ENCODE measurements around the gene SLC43A2.
"Not testable (repeated sequence)": the region's sequence is repeated elsewhere in the genome, so short reads cannot be mapped to it uniquely, and the experiment has no call there.

The SLC43A2 gene

DNA sequence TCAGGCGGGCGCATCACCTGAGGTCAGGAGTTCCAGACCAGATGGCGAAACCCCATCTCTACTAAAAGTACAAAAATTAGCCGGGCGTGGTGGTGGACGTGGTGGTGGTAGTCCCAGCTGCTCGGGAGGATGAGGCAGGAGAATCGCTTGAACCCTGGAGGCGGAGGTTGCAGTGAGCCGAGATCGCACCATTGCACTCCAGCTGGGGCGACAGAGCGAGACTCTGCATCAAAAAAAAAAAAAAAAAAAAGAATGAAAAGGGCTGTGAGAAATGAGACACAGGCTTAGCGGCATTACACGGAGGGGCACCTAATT lies 65.2 kb downstream of the SLC43A2 start:
- peaks cover 54% of the 10 kb centered on the region for H3K4me1 Mint-ChIP-seq

DNA sequence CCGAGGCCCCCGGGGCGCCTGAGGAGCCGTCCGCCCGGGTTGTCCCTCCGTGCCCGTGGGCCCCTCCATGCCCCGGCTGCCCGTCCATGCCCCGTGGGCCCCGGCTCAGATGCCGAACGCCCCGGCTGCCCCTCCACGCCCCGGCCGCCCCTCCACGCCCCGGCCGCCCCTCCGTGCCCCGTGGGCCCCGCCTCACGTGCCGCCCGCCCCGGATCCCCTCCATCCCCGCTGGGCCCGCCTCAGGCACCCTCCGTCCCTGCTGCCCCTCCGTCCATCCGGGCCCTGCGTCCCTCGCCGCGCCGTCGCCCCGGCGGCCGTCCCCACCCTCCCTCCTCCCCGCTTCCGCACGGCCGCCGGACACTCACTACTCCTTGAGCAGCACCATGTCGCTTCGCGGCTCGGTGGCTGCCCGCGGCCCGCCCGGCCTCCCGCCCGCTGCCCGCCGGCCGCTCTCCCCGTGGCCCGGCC lies 66.4 kb downstream of the SLC43A2 start:
- H3K9me3 Mint-ChIP-seq, result peaks cover 1% of the 10 kb centered on the region
- H3K4me1 Mint-ChIP-seq, result peaks cover 46% of the 10 kb centered on the region
- peak; percentile 62 for DNase-seq
- H3K27me3 Mint-ChIP-seq, result peaks cover 15% of the 10 kb centered on the region
- no peaks in the 10 kb centered on the region for H3K36me3 Mint-ChIP-seq
- H3K27ac Mint-ChIP-seq, result no peak overlapping the region
- H3K4me3 Mint-ChIP-seq, result peak overlapping the region; percentile 82
- CTCF ChIA-PET, result interaction anchor here (1.0 kb wide), 1 partner anchor 68 kb away, joined by 3 read pairs; no protein-coding TSS in a partner anchor

More for the DNA sequence above, 65.2 kb downstream of the SLC43A2 start:
- peak overlapping the region; percentile 55 for H3K4me3 Mint-ChIP-seq
- H3K9me3 Mint-ChIP-seq, H3K36me3 Mint-ChIP-seq, CTCF ChIA-PET, DNase-seq: not testable (repeated sequence)
- H3K27ac Mint-ChIP-seq, result peak overlapping the region; percentile 29
- peaks cover 15% of the 10 kb centered on the region for H3K27me3 Mint-ChIP-seq

DNA sequence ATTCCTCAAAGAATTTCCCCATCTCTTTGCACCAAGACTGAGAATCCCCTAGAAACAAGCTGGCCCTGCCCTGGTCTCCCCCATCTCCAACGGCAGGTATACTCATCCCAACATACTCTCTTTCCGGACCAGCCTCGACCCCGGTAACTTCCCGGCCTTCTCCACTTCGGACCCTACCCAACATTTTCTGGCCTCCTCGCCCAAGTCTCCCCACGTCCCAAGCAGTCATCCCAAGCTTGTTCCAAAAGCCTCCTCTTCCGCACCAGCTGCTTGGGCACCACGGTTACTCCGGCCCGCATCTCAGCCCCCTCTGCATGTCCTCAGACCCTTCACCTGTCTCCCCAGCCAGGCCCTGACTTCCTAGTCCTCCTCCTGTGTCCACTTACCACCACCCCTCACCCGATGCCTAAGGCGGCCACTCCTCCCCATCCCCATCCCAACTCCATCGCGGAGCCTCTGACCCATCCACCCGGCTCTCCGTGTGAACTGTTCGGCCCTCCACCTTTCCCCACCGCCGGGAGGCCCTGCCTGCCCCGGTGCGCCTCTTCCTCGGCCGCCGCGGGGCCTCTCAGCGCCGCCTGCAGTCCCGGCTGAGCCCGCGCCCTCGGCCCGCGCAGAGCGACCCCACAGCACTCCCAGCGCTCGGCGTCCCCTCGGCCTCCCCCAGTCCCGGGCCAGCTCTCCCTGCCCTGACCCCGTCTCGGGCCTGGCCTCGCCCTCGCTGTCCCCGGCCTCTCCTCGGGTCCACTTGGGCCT lies 67.0 kb downstream of the SLC43A2 start:
- peaks cover 1% of the 10 kb centered on the region for H3K9me3 Mint-ChIP-seq
- DNase-seq, result peak; percentile 51
- peak overlapping the region; percentile 82 for H3K4me3 Mint-ChIP-seq
- peak overlapping the region; percentile 80 for H3K27ac Mint-ChIP-seq
- H3K36me3 Mint-ChIP-seq, result no peaks in the 10 kb centered on the region
- CTCF ChIA-PET, result interaction anchor here (0.9 to 1.1 kb wide), 3 partner anchors 33 to 55 kb away, joined by 3 read pairs; no protein-coding TSS in a partner anchor
- peaks cover 46% of the 10 kb centered on the region for H3K4me1 Mint-ChIP-seq
- H3K27me3 Mint-ChIP-seq, result peaks cover 15% of the 10 kb centered on the region

DNA sequence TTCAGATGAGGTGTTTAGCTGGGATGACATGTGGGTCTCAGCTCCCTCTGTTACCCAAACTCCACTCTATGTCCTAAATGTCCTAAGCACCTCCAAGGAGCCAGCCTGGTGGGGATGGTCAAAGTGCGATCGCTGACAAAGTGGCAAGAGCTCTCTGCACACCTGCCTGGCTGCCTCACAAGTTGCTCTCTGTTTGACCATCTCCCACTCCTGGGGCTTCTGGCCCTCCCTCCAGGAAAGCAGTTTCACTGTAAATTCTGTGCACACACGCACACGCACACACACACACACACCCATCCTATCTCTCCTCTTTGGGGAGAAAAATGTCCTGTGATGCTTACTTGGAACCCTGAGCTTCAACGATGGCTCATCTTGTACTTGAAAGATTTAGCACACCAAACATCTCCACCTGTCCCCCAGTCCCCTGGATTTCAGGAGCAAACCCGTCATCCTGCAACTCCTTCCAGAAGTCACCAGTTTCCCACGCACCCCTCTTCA lies 67.7 kb downstream of the SLC43A2 start:
- CTCF ChIA-PET, result interaction anchor here (0.9 to 1.1 kb wide), 3 partner anchors 32 to 56 kb away, joined by 3 read pairs; no protein-coding TSS in a partner anchor
- H3K27me3 Mint-ChIP-seq, result peaks cover 15% of the 10 kb centered on the region
- peaks cover 1% of the 10 kb centered on the region for H3K9me3 Mint-ChIP-seq
- H3K4me1 Mint-ChIP-seq, result peaks cover 48% of the 10 kb centered on the region
- H3K27ac Mint-ChIP-seq, result no peak overlapping the region
- DNase-seq, result no peak
- peaks cover 4% of the 10 kb centered on the region for H3K36me3 Mint-ChIP-seq
- H3K4me3 Mint-ChIP-seq, result peak overlapping the region; percentile 82

DNA sequence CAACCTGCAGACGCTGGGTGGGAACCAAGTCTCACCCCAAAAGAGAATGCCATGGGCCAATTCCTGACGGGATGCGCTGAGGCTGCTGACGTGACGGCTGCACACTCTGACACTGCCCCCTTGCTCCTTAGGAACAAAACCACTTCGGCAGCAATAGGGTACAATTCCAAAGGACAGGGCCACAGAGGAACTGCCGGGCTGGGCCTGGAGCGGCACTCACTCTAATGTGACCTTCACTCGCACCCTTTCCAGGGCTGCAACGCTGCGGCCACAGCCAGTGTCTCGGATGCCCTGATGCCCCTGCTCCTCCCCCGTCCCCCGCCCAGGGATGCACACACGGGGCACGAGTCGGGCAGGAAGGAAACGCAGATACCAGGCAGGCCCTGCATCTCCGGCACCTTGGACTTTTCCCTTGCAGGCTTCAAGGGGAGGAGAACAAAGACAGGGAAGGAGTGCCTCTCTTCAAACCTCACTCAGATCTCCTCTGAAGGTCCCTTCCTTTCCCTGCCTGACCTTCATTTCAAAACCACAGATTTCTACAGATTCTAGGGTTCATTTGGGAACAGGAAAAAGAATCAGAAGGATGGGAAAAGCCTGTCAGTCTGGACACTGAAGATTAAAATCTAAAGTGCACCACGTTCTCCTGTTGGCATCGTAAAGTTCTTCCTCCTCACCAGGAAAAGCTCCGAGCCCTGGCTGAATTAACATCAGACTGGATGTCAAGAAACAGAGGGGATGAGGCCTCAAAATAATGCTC lies 68.4 kb downstream of the SLC43A2 start:
- Mint-ChIP-seq H3K4me1 (peaks cover 47% of the 10 kb centered on the region), H3K27me3 (peaks cover 15% of the 10 kb centered on the region)
- CTCF ChIA-PET, result interaction anchor here (0.9 to 1.1 kb wide), 3 partner anchors 32 to 57 kb away, joined by 3 read pairs; no protein-coding TSS in a partner anchor

DNA sequence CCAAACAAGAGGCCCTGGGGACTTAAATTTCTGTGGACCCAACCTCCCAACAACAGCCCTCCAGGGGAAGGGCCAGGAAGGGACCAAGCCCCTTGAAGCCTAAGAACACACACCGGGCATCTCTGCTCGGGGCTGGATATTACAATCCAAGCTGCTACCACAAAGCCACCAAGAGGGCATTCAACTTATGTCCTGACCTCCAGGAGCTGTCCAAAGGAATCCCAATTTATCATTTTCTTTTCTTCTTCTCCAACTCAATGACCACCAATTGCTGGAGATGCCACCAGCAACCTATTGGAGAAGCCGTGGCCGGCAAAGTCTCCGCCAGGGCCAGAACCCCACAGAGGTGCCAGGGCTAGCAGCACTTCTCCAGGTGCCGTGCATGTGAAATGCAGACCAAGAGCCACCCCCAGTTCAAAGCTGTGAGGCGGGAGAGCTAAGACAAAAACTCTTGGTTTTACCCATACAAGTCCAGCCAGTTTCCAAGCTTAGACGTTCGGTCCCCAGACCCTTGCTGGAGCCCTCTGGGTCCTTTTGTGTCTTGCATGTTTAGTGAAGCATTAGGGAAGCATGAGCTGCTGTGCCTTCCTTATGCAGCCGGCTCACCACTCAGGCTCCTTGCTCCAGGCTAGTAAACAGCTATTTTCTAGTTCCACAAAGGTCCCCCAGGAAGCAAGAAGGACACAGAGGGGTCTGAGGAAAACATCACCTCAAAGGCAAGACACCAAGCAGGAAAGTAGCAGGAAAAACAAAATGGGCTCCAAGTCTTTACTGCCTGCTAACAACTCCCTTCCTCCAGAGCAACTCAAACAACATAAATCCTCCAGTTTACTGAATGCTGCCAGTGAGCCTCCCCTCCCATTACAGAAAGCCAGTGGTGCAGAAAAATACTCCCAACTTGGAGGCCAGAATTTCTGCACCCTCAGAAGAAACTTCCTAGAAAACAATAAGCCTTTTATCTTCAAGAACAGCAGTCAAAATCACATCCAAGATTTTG lies 69.3 kb downstream of the SLC43A2 start:
- Mint-ChIP-seq H3K27ac (no peak overlapping the region), H3K9me3 (no peaks in the 10 kb centered on the region), H3K4me1 (peaks cover 45% of the 10 kb centered on the region), H3K4me3 (no peak overlapping the region), H3K27me3 (peaks cover 13% of the 10 kb centered on the region), H3K36me3 (peaks cover 6% of the 10 kb centered on the region)
- no peak for DNase-seq
- CTCF ChIA-PET, result interaction anchor here (1.0 kb wide), 1 partner anchor 194 kb away, joined by 3 read pairs; no protein-coding TSS in a partner anchor

More for the DNA sequence above, 68.4 kb downstream of the SLC43A2 start:
- Mint-ChIP-seq H3K36me3 (peaks cover 6% of the 10 kb centered on the region), H3K9me3 (peaks cover under 1% of the 10 kb centered on the region), H3K4me3 (no peak overlapping the region), H3K27ac (no peak overlapping the region)
- no peak for DNase-seq

DNA sequence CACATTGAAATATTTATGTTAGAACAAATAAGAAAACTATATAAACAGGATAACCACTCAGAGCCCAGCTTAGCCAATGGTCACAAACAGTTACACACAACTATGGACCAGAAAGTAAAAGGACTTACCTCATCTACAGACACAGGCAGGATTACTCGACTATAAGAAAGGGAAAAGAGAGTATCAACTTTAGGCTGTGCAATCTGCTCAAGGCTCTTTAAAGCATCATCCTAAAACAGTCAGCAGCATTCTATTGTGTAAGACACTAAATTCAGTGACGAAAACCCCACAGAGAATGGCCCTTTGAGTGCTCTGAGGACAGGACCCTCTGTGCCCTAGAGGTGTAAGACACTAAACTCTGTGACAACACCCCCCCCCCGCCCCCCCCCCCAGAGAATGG lies 70.2 kb downstream of the SLC43A2 start:
- H3K27ac Mint-ChIP-seq, result no peak overlapping the region
- CTCF ChIA-PET, result no interaction called here
- no peak for DNase-seq
- no peak overlapping the region for H3K4me3 Mint-ChIP-seq
- H3K4me1 Mint-ChIP-seq, result peaks cover 39% of the 10 kb centered on the region
- H3K36me3 Mint-ChIP-seq, result peaks cover 6% of the 10 kb centered on the region
- H3K27me3 Mint-ChIP-seq, result peaks cover 6% of the 10 kb centered on the region
- no peaks in the 10 kb centered on the region for H3K9me3 Mint-ChIP-seq

DNA sequence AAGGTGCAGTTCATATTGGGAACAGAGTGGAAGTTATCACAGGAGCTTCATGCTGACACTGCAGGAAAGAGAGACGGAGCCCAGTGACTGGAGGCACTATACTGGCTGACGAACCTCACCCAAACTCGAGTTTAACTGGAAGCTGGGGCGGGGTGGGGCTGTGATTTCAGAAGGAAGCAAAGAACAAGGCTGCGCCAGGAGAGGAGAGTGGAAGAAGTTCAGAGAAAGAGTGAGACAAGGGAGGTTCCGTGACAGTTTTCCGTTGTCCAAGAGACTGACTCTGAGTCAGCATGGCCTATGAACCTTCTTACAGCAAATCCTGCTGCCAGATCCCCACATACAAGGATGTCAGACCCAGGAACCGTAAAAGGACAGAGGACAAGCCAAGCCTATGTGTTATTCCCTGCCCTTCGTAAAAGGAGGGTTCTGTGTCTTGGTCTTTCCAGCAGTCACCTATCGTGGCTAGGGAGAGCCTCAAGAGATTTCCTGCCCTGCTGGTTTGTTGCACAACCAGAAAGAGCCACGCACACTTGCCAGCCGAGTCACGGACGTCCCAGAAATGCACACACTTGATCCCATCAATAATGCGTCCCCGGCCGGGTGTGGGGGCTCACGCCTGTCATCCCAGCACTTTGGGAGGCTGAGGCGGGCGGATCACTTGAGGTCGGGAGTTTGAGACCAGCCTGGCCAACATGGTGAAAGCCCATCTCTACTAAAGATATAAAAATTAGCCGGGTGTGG lies 71.1 kb downstream of the SLC43A2 start:
- Mint-ChIP-seq H3K27ac (peak overlapping the region; percentile 13), H3K4me3 (no peak overlapping the region)
- CTCF ChIA-PET, result no interaction called here

DNA sequence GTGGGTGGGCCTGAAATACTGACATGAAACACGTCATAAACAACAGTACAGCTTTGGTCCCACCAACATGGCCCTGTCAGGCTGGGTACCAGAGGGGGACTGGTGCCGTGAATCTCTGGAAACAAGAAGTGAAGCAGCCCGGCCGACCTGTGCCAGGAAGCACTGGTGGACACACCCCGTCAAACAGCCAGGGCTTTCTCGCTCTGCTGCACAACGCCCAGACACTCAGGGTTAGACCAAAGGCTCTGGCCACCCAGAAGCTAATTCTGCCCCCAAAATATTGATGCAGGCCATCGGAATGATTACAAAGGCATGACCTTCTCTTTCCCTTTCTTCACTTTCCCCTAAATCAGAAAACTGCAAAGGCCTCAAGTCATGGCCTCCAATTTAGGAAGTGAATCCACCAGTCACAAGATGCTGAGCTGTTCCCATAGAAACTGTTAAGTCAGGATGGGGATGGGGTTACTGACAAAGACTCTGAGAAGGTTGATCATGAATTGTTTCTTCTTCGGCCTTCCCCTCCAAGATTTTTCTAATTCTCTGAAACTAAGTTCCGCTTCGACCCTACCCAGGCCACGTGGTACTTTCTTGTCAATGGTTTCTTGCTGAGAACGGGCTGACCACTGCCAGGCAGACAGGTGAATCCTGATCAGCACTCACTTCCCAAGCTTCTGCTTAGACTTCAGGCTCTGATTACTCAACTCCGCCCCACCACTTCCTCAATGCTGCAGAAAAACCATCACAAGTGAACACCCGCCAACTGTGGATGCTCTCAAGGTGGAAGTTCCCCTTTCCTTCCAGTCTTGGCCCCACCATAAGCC lies 72.8 kb downstream of the SLC43A2 start:
- Mint-ChIP-seq H3K27ac (no peak overlapping the region), H3K27me3 (no peaks in the 10 kb centered on the region), H3K36me3 (peaks cover 11% of the 10 kb centered on the region), H3K4me1 (peaks cover 26% of the 10 kb centered on the region), H3K4me3 (no peak overlapping the region), H3K9me3 (no peaks in the 10 kb centered on the region)
- DNase-seq, result no peak
- CTCF ChIA-PET, result no interaction called here

More for the DNA sequence above, 71.1 kb downstream of the SLC43A2 start:
- no peak for DNase-seq
- H3K27me3 Mint-ChIP-seq, result peaks cover 6% of the 10 kb centered on the region
- peaks cover 6% of the 10 kb centered on the region for H3K36me3 Mint-ChIP-seq
- no peaks in the 10 kb centered on the region for H3K9me3 Mint-ChIP-seq
- H3K4me1 Mint-ChIP-seq, result peaks cover 35% of the 10 kb centered on the region

DNA sequence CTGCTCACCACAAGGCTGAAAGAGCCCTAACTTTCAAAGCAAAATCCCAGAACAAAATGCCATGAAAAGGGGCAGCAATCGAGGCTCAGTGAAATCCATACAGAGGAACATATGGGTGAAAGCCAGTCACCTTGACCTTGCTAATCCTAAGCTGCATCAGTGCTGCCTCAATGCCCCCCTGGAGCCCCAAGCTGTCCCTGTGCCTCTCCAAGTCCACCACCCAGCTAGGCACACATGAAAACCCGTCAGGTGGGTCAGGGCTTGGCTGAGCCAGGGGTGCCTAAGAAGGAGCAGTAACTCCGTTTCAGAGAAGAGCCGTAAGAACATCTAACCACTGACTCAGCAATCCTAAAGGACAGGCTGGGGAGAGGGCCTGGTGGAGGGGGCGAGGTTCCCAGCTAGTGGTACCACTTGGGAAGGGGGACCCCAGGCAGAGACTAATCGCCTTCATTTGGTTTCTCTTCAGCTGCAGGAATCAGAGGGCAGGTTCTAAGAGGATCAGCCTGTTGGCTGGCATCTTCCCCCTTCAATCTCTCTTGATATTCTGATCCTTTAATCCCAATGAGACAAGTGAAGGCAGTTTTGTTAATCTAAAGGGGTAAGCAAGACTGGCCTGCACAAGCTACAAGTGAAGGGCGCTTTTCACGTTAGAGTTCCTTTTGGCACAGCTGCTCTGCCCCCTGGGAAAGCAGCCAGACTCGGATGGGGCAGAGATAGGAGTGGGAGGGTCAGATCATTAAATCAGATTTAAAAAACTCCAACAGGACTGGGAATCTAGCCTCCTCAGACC lies 73.7 kb downstream of the SLC43A2 start:
- CTCF ChIA-PET, result interaction anchor here (0.7 to 1.2 kb wide), 2 partner anchors 38 to 40 kb away, joined by 3 read pairs; partner anchors contain the start of gene INPP5K

DNA sequence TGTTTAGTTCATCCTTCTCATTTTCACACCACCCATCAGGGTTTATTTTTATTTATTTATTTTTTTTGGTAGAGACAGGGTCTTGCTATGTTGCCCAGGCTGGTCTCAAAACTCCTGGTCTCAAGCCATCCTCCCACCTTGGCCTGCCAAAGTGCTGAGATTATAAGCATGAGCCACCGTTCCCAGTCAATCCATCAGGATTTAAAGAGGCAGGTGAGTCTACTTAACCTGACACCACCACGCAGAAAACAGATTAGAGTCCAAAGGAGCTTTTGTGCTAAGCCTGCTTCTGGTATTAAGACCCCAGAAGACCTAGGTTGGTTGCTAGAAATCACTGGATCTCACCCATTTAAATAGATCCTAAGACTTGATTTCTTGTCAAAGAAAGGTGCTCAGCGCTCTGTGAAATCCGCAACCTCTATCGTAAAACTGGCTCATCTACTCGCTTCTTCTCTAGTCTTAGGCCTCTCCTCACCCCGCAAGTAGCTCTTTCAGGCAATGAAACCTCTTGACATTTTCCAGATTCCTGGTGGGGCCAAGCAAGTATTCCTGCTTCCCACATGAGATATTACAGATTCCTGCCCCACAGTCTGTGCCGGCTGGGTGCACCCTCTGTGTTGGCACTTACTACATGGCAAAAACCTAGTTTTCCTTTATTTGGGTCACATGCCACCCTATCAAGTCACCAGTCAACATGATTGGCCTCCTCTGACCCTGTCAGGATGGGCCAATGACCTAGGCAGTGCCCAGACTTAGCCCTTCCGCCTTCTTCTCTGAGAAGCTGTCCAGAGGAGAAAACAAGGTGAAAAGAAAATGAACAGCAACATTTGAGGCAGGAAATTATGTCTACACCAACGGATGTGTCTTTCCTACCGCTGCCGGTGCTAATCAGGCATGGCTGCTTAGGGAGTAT lies 75.0 kb downstream of the SLC43A2 start:
- no peak overlapping the region for H3K4me3 Mint-ChIP-seq
- no peaks in the 10 kb centered on the region for H3K9me3 Mint-ChIP-seq
- H3K27me3 Mint-ChIP-seq, result no peaks in the 10 kb centered on the region
- CTCF ChIA-PET, result interaction anchor here (0.7 to 1.2 kb wide), 2 partner anchors 37 to 38 kb away, joined by 3 read pairs; partner anchors contain the start of gene INPP5K
- no peak for DNase-seq
- H3K27ac Mint-ChIP-seq, result no peak overlapping the region
- peaks cover 17% of the 10 kb centered on the region for H3K4me1 Mint-ChIP-seq
- H3K36me3 Mint-ChIP-seq, result peaks cover 20% of the 10 kb centered on the region

More for the DNA sequence above, 73.7 kb downstream of the SLC43A2 start:
- no peak for DNase-seq
- H3K27me3 Mint-ChIP-seq, result no peaks in the 10 kb centered on the region
- peaks cover 20% of the 10 kb centered on the region for H3K4me1 Mint-ChIP-seq
- no peaks in the 10 kb centered on the region for H3K9me3 Mint-ChIP-seq
- no peak overlapping the region for H3K27ac Mint-ChIP-seq
- peaks cover 19% of the 10 kb centered on the region for H3K36me3 Mint-ChIP-seq
- H3K4me3 Mint-ChIP-seq, result no peak overlapping the region

All from activated naive CD4-positive, alpha-beta T cell treated with anti-CD3 and anti-CD28 coated beads, Interleukin-2, amount 10 ng/mL, durations not matched to agents 7 days and 5 days (primary cell).